Karpas-422 (cell line): Measurements from ENCODE around the gene KNDC1. TPM values are rescaled to one million over a fixed set of nuclear protein-coding genes. Genes with fewer than 3 reads are reported as not detected.
"Not testable (repeated sequence)": the region's sequence is repeated elsewhere in the genome, so short reads cannot be mapped to it uniquely, and the experiment has no call there.

ENCODE experiments used
- DNase-seq: peaks from one replicate; pipeline ENCODE4 v3.0.0-alpha.2; 2015
- H2AFZ ChIP-seq: fragments of 200-600 bp; sonication (generic); 2 replicates; pipeline ENCODE4 v1.6.1; 2014; ENCODE audit warnings: antibody characterized with exemption, low read length, mixed read lengths
- H3K27ac ChIP-seq: fragments of 200-600 bp; sonication (generic); 2 replicates; pipeline ENCODE4 v1.5.1; 2014; ENCODE audit warnings: mild to moderate bottlenecking, low read length, moderate library complexity
- H3K27me3 ChIP-seq: fragments of 200-600 bp; sonication (generic); 2 replicates; pipeline ENCODE4 v1.6.1; 2014; ENCODE audit warnings: low read length, mixed read lengths
- H3K36me3 ChIP-seq: fragments of 200-600 bp; sonication (generic); 2 replicates; pipeline ENCODE4 v1.6.1; 2014; ENCODE audit warnings: low read length, mixed read lengths; ENCODE audit not compliant: insufficient read depth
- H3K4me1 ChIP-seq: fragments of 200-600 bp; sonication (generic); 2 replicates; pipeline ENCODE4 v1.6.1; 2014; ENCODE audit warnings: mild to moderate bottlenecking, low read length, mixed read lengths
- H3K4me2 ChIP-seq: fragments of 200-600 bp; sonication (generic); 2 replicates; pipeline ENCODE4 v1.6.1; 2014; ENCODE audit warnings: low read length, low read depth, mild to moderate bottlenecking; ENCODE audit not compliant: poor library complexity, severe bottlenecking
- H3K4me3 ChIP-seq: fragments of 200-600 bp; sonication (generic); 2 replicates; pipeline ENCODE4 v1.5.1; 2014; ENCODE audit warnings: mild to moderate bottlenecking, antibody characterized with exemption, low read length, mixed read lengths
- H3K79me2 ChIP-seq: fragments of 200-600 bp; sonication (generic); 2 replicates; pipeline ENCODE4 v1.6.1; 2014; ENCODE audit warnings: mild to moderate bottlenecking, low read length, mixed read lengths
- H3K9ac ChIP-seq: fragments of 200-600 bp; sonication (generic); 2 replicates; pipeline ENCODE4 v1.6.0; 2014; ENCODE audit warnings: low read length
- H3K9me2 ChIP-seq: fragments of 200-600 bp; sonication (generic), shearing (Covaris generic); replicated peaks from 2 replicates; pipeline ENCODE4 v1.6.0; 2014; ENCODE audit warnings: mild to moderate bottlenecking, low read length, moderate library complexity; ENCODE audit not compliant: insufficient read depth
- H3K9me3 ChIP-seq: fragments of 300-700, 200-600 bp; sonication (generic); 2 replicates; pipeline ENCODE4 v1.6.1; 2014; ENCODE audit warnings: low read length, mixed read lengths
- H4K20me1 ChIP-seq: fragments of 200-600 bp; sonication (generic); 2 replicates; pipeline ENCODE4 v1.6.1; 2014; ENCODE audit warnings: mild to moderate bottlenecking, antibody characterized with exemption, low read length, low read depth; ENCODE audit not compliant: insufficient read depth
- total RNA-seq: library from RNA; depleted of rRNA; stranded (reverse); fragments of >200 nt; shearing (Covaris generic); gene quantifications from 2 replicates; pipeline ENCODE4 v1.2.3, GENCODE V29; 2014; ENCODE audit warnings: low replicate concordance; rRNA removed

The KNDC1 gene, protein sequence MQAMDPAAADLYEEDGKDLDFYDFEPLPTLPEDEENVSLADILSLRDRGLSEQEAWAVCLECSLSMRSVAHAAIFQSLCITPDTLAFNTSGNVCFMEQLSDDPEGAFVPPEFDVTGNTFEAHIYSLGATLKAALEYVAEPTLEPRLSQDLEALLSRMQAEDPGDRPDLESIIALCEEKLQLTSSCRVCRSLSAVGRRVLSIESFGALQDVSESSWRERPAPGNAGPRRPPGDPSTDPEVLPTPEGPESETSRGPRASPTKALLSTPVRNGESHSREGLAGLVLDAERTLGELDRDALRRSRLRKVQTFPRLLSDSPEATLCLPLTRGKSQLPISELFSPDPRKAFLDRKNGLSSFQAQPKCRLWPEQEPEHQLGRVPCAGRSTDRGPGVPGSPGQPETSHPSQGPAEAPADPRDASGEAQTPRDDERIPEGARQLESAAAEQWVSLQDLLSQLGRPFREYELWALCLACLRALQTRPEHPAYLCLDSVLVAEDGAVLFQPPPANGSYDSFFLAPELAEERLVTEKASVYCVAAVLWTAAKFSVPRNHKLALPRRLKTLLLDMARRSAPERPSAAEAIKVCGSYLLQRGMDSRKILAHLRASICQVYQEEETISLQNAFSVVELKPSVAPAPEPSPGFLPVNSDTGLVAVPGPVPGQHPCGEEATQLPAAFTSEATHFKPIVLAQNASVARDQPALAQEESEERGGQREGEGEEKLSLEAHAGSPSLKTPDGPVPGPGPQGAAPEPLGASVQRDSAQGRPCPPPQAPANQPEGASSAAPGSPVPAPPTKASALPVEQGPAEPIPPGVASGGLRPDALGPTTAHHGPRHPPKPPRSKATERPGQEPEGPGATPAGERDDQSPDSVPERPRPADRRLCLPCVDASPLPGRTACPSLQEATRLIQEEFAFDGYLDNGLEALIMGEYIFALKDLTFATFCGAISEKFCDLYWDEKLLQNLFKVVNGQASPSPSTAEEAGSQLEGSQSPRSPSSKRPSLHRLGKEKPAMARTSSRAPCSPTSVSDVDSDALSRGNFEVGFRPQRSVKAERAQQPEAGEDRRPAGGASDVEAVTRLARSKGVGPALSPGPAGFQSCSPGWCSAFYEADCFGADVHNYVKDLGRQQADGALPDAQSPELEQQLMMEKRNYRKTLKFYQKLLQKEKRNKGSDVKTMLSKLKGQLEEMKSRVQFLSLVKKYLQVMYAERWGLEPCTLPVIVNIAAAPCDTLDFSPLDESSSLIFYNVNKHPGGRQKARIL (N-terminal part only)
- not detected in 2 replicates for total RNA-seq

DNA sequence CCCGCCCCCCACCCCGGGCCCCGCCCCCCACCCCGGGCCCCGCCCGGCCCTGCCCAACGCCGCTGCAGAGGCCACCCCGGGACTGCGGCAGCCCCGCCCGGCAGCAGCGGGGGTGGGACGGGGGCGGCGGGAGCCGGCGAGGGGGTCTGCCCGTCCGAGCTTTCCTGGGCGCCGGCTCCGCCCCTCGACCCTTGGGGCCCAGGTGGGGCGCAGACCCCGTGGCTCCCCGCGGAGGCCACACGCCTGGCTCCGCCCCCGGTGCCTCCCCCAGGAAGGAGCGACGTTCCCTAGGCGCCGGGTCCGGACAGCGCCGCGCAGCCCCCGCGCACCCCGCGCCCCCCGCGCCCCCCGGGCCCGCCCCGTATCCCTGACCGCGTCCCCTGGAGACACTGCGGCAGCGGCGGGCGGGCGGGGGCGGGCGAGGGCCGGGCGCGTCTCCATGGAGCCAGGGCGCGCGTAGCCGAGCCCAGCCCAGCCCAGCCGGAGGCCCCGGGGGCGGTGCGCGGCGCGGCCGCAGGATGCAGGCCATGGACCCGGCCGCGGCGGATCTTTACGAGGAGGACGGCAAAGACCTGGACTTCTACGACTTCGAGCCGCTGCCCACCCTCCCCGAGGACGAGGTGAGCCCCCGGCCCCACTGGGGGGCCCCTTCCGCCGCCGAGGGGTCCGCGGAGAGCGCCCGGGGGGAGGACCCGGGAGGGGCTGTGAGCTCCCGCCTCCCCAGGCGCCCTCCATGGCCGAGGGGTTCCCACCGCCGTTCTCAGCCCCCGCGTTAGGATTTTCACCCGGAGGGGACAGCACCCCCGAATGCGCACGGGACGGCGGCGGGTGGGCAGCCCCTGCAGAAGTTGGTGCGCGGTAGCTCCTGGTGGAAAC lies at the start of gene KNDC1:
TSS of gene KNDC1 (plus strand) at position 270 of the 876 bp plus-strand sequence. CDS start at position 519, 249 bp downstream.
- no peak within 1 kb of the TSS for H3K4me3 ChIP-seq
- H3K79me2 ChIP-seq, result no peaks in the 10 kb centered on the region
- H3K4me1 ChIP-seq, result no peaks in the 10 kb centered on the region
- H3K36me3 ChIP-seq, result no peaks in the 10 kb centered on the region
- H3K4me2 ChIP-seq, result no peak within 1 kb of the TSS
- no peak for DNase-seq
- H3K27me3 ChIP-seq, result no peaks in the 10 kb centered on the region
- H3K9me2 ChIP-seq, result no peaks in the 10 kb centered on the region
- no peaks in the 10 kb centered on the region for H4K20me1 ChIP-seq
- H3K9ac ChIP-seq, result no peak within 1 kb of the TSS
- no peak within 1 kb of the TSS for H2AFZ ChIP-seq
- no peaks in the 10 kb centered on the region for H3K9me3 ChIP-seq
- no peak within 1 kb of the TSS for H3K27ac ChIP-seq

DNA sequence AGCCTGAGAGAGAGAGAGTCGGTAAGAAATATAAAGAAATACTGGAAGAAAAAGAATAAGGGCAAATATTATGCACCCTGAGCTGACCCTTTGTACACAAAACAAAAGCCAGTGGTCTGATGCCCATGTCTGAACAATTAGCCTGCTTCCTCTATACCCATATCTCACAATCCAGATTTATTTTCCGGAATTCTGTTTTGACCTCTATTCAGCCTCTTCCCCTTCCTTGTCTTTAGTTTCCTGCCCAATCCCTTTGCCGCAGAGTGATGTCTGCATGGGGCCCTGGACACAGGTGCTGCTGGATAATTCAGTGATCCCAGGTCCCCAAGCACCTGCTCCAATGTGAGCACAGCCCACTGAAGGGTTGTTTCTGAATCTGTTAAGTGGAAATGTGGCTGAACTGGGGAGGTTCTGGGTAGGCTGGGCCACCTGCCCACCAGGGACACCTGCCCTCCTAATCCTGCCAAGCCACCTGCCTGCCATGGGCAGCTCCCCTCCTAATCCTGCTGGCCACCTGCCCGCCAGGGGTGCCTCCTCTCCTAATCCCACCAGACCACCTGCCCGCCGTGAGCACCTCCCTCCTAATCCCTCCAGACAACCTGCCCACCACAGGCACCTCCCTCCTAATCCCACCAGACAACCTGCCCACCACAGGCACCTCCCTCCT lies 49.3 kb upstream of the KNDC1 start:
- H2AFZ ChIP-seq, result no peak overlapping the region
- no peaks in the 10 kb centered on the region for H3K4me1 ChIP-seq
- no peak overlapping the region for H3K4me3 ChIP-seq
- H3K79me2 ChIP-seq, result no peaks in the 10 kb centered on the region
- peaks cover 5% of the 10 kb centered on the region; the same call in 1 of the 2 replicates for H3K9me3 ChIP-seq
- H3K9ac ChIP-seq, result no peak overlapping the region
- H3K36me3 ChIP-seq, result no peaks in the 10 kb centered on the region
- DNase-seq, result no peak
- no peak overlapping the region for H3K4me2 ChIP-seq
- H3K27me3 ChIP-seq, result no peaks in the 10 kb centered on the region
- no peak overlapping the region for H3K27ac ChIP-seq
- H3K9me2 ChIP-seq, result no peaks in the 10 kb centered on the region
- no peaks in the 10 kb centered on the region for H4K20me1 ChIP-seq

DNA sequence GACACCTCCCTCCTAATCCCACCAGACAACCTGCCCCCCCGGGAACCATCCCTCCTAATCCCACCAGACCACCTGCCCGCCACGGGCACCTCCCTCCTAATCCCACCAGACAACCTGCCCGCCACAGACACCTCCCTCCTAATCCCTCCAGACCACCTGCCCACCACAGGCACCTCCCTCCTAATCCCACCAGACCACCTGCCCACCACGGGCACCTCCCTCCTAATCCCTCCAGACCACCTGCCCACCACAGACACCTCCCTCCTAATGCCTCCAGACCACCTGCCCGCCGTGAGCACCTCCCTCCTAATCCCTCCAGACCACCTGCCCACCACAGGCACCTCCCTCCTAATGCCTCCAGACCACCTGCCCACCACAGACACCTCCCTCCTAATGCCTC lies 48.4 kb upstream of the KNDC1 start:
- not testable (repeated sequence) for H3K9ac ChIP-seq, DNase-seq, H3K9me2 ChIP-seq, H3K79me2 ChIP-seq, H3K27me3 ChIP-seq, H3K4me3 ChIP-seq, H3K36me3 ChIP-seq, H3K27ac ChIP-seq, H4K20me1 ChIP-seq, H2AFZ ChIP-seq, H3K9me3 ChIP-seq, H3K4me1 ChIP-seq, H3K4me2 ChIP-seq

DNA sequence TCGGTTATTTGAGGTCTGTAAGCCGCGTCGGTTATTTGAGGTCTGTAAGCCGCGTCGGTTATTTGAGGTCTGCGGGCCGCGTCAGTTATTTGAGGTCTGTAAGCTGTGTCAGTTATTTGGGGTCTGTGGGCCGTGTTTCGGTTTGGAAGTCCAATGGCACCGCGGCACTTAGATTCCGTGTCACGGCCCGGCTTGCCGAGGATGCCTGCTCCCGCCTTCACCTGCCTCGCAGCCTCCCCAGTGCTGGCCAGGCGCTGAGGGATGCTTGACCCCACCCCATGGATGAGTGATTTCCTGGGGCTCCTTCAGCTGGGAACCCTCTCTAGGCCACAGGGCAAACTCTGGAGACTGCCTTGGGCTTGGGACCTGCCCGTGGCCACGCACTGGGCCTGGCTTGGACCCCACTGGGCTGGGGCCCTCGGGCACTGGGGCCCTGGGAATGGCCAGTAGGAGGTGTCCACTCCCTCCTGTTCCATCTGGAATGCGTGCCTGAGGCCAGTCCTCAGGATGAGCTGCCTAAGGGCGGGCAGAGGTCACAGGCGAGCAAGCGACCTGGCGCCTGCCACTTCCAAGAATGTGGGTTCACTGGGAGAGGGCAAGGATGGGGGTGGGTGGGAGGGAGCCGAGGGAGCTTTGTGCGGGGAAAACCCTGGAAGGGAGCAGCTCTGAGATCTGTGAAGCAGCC lies 46.7 kb upstream of the KNDC1 start:
- Histone ChIP-seq H2AFZ (no peak overlapping the region), H4K20me1 (no peaks in the 10 kb centered on the region)
- no peak for DNase-seq

DNA sequence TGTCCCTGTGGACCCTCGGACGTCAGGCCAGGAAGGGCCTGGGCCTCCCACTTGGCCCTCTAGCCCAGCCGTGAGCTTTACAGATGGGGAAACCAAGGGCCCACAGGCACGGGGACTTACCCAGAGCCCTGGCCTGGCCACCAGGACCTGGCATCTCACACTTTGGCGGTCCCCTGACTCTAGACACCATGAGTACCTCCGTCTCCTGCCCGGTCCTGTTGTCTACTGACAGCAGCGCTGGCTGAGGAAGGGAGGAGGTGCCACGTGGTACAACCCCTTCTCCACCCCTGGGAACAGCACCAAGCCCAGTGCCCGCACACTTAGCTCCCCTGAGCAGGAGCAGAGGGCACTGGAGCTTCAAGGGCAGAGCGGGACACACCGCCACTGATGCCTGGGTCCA lies 46.2 kb upstream of the KNDC1 start:
- Histone ChIP-seq H3K4me2 (no peak overlapping the region), H3K27ac (no peak overlapping the region), H3K9me2 (no peaks in the 10 kb centered on the region), H3K36me3 (no peaks in the 10 kb centered on the region), H3K9me3 (peaks cover 5% of the 10 kb centered on the region), H3K4me3 (no peak overlapping the region), H3K4me1 (no peaks in the 10 kb centered on the region), H3K79me2 (no peaks in the 10 kb centered on the region), H4K20me1 (no peaks in the 10 kb centered on the region), H3K27me3 (no peaks in the 10 kb centered on the region), H2AFZ (no peak overlapping the region), H3K9ac (no peak overlapping the region)
- DNase-seq, result no peak

More for the DNA sequence above, 46.7 kb upstream of the KNDC1 start:
- Histone ChIP-seq H3K9me2 (no peaks in the 10 kb centered on the region), H3K4me1 (no peaks in the 10 kb centered on the region), H3K4me3 (no peak overlapping the region), H3K27me3 (no peaks in the 10 kb centered on the region), H3K9ac (no peak overlapping the region), H3K79me2 (no peaks in the 10 kb centered on the region), H3K9me3 (peaks cover 4% of the 10 kb centered on the region), H3K27ac (no peak overlapping the region), H3K36me3 (no peaks in the 10 kb centered on the region), H3K4me2 (no peak overlapping the region)

DNA sequence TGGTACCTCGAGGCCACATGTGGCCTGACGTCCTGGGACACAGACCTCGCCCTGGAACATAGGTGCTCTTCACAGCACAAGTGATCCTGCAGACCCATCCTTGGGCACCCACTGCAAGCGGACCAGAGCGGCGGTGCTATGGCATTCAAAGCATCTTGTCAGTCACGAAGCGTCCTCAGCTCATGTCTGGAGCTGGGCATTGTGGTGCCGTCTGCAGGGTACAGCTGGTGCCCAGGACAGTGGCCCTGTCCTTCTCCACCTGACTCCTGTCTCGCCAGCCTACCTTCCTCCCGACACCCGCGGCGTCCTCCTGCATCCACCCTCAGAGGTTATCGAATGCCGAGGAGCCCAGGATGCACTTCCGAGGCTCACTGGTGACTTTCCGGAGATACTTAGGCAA lies 45.8 kb upstream of the KNDC1 start:
- no peak for DNase-seq
- no peak overlapping the region for H3K4me2 ChIP-seq
- no peaks in the 10 kb centered on the region for H4K20me1 ChIP-seq
- no peaks in the 10 kb centered on the region for H3K79me2 ChIP-seq
- no peaks in the 10 kb centered on the region for H3K9me2 ChIP-seq
- no peaks in the 10 kb centered on the region for H3K36me3 ChIP-seq
- no peak overlapping the region for H3K27ac ChIP-seq
- no peak overlapping the region for H3K9ac ChIP-seq
- H3K4me1 ChIP-seq, result no peaks in the 10 kb centered on the region
- no peaks in the 10 kb centered on the region for H3K27me3 ChIP-seq
- H3K9me3 ChIP-seq, result peaks cover 5% of the 10 kb centered on the region
- H2AFZ ChIP-seq, result no peak overlapping the region
- no peak overlapping the region for H3K4me3 ChIP-seq
